Measurements from ENCODE around the gene KLHL12.

The KLHL12 gene

GRCh38 chr1:202844935-202845334 lies 82.1 kb downstream of the KLHL12 start:
- ATAC-seq: no peak
- H3K4me3 Mint-ChIP-seq: no peak overlapping the region

GRCh38 chr1:202844259-202844658 lies 82.8 kb downstream of the KLHL12 start:
- Mint-ChIP-seq H3K9me3 (no peaks in the 10 kb centered on the region), H3K27ac (no peak overlapping the region), H3K4me1 (peaks cover 7% of the 10 kb centered on the region), H3K4me3 (no peak overlapping the region), H3K27me3 (peaks cover 20% of the 10 kb centered on the region)
- no peak for ATAC-seq
- DNase-seq: no peak

More at GRCh38 chr1:202844935-202845334, 82.1 kb downstream of the KLHL12 start:
- Mint-ChIP-seq H3K4me1 (peaks cover 7% of the 10 kb centered on the region), H3K9me3 (no peaks in the 10 kb centered on the region), H3K27ac (no peak overlapping the region), H3K27me3 (peaks cover 20% of the 10 kb centered on the region)
- DNase-seq: no peak

GRCh38 chr1:202843081-202843480 lies 84.0 kb downstream of the KLHL12 start:
- no peaks in the 10 kb centered on the region for H3K9me3 Mint-ChIP-seq
- no peak overlapping the region for H3K4me3 Mint-ChIP-seq
- peak overlapping the region in 1 of 2 donors; percentile 54 for H3K27ac Mint-ChIP-seq
- peaks cover 23% of the 10 kb centered on the region for H3K27me3 Mint-ChIP-seq
- ATAC-seq (no peak), DNase-seq (no peak)
- H3K4me1 Mint-ChIP-seq: peaks cover 4% of the 10 kb centered on the region
